Ureter (tissue), 1 donor: Measurements from ENCODE around the gene HTR3D. TPM values are rescaled to one million over a fixed set of nuclear protein-coding genes. Genes with fewer than 3 reads are reported as not detected.
A peak's percentile ranks its signal among the peaks of the same experiment; 100 is the strongest.
"Not testable (repeated sequence)": the region's sequence is repeated elsewhere in the genome, so short reads cannot be mapped to it uniquely, and the experiment has no call there.

Source experiments
- DNase-seq: peaks from one replicate; pipeline ENCODE4 v3.0.0-alpha.2; 2020; ENCODE audit warnings: low spot score
- total RNA-seq: library from RNA; stranded (reverse); gene quantifications from one replicate; pipeline ENCODE4 v1.2.4, GENCODE V29; 2023
- donor health status: DM: yes; HTN: yes; CAD: no.

The HTR3D gene
- total RNA-seq, 1 donor from 2014 or later, result not detected

DNA sequence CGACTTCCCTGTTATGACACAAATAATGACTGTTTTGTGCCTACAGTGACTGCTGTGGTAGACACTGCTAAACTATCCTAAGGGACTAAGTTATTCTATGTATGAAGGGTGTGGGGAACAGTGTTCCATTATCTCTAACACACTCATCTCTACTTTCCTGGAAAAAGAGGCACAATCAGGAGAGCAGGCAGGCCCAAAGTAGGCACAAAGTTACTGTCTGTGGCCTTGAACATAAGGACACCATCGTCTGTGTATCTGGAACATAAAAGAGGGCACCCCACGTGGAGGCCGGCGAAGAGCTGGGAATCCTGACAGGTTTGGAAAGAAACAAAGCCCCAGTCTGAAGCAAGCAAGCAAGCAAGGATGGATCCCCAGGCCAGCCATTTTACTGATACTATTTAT is 15.4 kb upstream of the HTR3D start:
- no peak for DNase-seq

DNA sequence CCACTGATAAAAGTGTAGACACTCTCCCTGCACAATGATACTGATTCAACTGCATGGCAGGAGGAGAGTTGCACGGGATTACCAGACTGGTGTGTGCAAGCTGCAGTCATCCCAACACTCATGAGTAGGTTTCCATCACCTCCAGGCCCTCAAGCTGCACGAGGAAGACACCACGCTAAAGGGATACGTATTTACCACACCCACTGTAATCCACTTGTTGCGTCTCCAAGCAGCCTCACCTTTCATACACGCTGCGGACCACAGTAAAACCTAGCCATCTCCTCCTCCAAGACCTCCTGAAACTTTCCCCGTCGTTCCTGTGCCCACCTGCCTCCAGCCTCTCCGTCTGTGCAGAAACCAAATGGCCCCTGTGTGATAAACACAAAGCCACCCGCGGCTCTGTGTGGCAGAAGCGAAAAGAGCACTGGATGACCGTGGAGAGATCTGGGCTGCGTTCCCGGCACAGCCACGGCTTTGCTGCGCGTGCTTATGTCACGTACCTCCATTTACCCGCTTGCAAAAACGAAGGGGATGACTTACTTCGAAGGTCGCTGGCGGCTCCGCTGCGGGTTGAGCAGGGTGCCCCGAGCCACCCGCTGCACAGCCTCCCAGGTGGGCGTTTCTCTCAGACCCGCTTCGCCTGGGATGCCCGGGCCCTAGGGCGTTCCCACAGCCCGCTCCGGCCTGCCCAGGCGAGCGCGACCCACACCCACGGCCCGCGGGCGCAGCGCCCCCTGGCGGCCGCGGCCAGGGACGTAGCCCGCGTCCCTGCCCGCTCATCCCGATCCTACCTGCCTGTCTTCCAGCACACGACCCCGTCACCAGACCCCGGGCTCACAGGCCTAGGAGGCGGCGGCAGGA is 14.5 kb upstream of the HTR3D start:
- peak; percentile 62 for DNase-seq

DNA sequence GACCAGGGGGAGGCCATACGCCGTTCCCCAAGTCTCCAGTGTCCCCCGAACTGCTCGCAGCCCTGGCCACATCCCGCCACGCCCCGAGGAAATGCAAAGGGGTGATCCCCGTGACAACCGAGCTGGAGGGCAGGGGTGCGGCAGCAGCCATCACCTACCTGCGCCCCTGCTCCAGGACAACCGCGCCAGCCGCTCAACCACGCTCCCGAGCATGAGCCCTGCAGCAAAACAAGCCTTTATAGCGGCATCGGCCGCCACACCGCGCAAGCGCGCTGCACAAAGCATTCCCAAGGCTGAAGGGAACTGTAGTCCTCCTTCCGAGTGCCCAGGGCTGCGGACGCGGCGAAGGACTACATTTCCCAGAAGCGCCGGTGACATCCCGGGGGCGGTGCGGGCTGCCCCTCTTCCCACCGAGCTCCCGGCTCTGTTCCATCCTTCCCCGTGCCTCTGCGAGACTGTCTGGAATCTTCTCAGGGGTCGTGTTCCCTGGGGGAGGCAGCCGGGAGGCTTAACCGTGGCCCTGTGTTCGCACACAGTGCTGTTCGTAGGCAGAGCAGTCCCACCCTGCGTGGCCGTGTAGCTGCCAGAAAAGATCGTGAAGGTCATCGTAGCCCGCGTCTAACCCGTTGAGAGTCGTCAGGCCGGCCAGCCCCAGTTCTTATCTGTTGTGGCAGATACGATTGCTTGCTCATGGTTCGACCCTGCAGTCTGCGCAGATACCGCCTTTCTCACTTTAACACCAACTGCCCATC is 13.7 kb upstream of the HTR3D start, which contains the start of gene ABCC5:
TSS of gene ABCC5 (minus strand) at position 213 of the 752 bp plus-strand sequence. CDS start 3,492 bp downstream, outside the sequence.
- DNase-seq, result peak; percentile 94

DNA sequence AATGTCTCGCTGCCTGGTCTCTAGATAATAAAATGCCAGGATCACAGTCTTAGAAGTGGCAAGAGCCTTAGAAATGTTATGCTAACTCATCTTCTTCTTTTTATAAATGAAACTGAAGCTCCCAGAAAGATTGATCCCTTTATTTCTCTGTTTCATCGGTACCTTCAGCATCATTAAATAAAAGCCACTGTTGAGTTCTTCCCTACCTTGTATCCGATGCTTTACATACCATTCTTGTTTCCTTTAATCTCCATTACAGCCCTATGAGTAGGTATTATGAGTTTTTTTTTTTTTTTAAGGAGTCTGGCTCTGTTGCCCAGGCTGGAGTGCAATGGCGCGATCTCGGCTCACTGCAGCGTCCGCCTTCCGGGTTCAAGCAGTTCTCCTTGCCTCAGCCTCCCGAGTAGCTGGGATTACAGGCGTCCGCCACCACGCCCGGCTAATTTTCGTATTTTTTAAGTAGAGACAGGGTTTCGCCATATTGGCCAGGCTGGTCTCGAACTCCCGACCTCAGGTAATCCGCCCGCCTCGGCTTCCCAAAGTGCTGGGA is 13.0 kb upstream of the HTR3D start:
- DNase-seq, result no peak

DNA sequence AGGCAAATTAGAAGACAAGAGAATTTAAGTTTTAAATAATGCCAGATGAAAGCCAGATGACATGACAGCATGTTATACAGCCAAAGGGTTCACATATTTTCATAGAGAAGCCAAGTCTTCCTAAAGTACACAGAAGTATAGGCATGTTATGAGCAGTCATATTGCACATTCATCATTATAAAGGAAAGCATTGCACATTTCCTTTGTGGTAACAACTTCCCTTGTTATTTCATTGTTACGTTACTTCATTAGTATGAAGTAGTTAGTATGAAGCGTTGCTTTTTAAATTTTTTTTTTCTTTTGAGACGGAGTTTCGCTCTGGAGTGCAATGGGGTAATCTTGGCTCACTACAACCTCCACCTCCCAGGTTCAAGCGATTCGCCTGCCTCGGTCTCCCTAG is 9.2 kb upstream of the HTR3D start:
- DNase-seq, result no peak

DNA sequence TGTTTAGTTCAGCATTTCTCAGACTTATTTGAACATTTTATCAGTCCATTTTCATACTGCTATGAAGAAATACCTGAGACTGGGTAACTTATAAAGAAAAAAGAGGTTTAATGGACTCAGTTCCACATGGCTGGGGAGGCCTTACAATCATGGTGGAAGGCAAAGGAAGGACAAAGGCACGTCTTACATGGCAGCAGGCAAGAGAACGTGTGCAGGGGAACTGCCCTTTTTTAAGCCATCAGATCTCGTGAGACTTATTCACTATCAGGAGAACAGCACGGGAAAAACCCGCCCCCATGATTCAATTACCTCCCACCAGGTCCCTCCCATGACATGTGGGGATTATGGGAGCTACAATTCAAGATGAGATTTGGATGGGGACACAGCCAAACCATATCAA is 6.3 kb upstream of the HTR3D start:
- DNase-seq, result not testable (repeated sequence)

DNA sequence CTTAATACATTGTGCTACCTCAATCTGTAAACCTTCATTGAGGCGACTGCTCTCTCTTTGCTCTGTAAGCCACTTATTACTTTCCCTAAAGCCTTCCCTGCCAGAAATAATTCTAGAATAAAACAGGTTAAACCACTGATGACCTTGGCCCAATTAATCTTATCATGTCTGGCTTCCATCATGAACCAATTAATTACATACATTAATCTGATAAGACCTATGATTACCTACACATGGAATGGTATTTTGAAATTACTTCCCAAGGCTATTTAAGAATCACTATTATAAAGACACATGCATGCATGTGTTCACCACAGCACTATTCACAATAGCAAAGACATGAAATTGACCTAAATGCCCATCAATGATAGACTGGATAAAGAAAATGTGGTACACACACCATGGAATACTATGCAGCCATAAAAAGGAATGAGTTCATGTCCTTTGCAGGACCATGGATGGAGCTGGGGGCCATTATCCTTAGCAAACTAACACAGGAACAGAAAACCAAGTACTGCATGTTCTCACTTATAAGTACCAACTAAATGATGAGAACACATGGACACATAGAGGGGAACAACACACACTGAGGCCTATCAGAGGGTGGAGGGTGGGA is 3.2 kb upstream of the HTR3D start:
- not testable (repeated sequence) for DNase-seq

DNA sequence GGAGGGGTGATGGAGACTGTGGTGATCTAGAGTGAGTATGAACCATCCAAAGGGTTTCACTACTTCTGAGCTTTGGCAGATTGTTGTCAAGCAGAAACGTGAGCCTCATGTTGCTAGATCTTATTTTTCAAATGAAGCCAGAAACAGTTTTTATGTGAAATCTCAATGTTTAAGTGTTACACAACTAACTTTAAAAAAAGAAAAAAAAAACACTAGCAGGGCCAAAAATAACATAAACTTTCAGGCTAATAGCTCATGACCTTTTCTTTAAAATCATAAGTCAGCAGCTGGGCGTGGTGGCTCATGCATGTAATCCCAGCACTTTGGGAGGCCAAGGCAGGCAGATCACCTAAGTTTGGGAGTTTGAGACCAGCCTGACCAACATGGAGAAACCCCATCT is 2.1 kb upstream of the HTR3D start:
- no peak for DNase-seq

DNA sequence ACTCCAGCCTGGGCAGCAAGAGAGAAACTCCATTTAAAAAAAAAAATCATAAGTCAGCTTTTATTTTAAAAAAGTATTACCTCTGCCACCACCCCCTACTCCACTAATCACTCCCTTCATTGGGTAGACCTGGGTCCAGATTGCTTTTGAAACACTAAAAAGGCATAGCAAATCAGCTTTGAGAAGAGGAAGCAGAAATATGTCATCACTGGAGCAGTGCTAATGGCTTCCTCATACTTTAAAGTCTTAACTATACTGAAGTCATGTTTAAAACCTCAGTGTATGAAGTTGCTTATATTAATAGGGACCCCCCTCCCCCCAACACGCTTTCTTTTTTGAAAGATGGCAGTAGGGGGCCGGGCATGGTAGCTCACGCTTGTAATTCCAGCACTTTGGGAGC is 1.0 kb upstream of the HTR3D start:
- no peak for DNase-seq

DNA sequence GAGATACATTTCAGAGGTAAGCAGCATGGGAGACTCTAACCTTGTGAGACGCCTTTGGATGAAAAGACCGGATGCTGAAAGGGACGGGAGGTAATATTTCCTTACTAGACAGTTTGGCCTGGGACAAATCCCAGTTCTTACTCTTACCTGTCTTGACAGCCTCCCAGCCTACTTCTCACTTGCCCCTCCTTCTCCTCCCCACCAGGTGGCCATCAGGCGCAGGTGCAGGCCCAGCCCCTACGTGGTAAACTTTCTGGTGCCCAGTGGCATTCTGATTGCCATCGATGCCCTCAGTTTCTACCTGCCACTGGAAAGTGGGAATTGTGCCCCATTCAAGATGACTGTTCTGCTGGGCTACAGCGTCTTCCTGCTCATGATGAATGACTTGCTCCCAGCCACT is 6.3 kb downstream of the HTR3D start:
- DNase-seq, result no peak

DNA sequence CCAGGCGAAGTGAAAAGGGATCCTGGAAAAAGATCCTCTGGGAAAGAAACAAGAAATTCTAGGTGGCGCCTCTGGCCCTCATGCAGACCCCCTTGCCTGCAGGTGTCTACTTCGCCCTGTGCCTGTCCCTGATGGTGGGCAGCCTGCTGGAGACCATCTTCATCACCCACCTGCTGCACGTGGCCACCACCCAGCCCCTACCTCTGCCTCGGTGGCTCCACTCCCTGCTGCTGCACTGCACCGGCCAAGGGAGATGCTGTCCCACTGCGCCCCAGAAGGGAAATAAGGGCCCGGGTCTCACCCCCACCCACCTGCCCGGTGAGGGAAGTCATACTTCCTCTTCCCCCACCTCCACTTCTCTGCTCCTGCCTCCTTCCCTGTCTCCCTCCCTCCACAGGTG is 6.8 kb downstream of the HTR3D start:
- DNase-seq, result not testable (repeated sequence)

DNA sequence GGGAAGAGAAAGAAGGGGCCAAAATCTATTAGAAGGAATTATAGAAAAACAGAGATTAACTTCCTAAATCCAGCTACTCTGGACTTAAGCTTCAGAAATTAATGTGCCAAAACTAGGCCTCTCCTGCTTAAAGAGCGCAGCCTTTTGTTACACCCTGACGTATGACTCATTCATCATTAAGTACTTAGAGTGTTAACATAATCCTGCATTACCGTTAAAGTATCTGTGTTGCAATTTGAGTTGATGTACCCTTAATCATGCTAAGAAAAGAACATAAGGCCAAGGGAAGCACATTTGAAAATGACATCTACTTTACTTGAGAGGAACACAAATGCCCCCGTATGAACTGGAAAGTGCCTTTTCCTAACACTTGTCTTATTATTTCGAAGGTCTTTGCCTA is 7.9 kb downstream of the HTR3D start:
- no peak for DNase-seq

DNA sequence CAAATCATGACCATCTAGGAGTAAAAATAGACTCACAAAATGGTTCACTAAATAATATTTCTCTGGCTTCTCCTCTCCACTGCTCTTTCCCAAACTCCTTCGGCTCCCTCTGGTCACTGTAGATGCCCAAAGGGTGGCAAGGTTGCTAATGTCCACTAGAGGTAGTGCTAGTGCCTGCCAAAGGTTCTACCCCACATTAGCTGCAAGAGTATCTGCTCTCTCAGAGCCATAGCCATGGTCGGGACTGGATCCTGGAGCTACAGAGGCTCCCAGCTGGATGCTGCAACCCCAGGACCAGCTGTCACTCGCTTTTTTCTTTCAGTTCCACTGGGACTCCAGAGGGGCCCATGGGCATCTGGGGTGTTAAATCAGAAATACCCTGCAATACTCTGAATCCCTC is 8.5 kb downstream of the HTR3D start:
- no peak for DNase-seq

DNA sequence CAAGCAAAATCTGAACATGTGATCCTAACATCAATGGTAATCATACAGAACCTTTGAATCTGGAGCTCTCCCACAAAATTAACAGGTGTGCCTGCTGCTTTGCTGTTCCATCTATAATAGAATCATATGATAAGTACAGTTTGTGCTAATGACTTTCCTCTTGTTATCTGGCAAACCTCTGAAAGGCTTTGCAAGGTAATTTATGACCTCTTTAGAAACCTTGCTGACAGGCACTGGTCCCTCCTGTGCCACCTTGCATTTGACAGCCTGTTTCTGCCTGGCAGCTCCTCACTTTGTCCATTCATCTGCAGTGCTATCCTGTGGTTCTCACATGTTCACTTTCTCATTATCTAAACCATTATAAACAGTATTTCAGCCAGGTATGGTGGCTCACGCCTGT is 11.1 kb downstream of the HTR3D start:
- no peak for DNase-seq

DNA sequence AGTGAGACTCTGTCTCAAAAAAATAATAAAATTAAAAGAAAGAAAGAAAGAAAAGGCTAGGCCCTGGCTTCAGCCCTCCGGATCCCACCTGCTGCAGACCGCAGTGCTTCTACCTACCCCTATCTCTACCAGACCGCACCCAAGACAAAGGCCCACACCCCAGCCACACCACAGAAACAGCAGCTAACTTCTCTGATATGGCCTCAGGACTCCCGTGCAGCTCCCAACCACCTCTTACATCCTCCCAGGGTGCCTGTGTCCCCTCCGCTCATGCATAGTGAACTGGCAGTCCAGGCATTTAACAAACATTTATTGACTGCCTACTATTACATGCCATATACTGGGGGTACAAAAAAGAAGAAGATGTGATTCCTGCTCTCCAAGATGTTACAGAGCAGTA is 14.5 kb downstream of the HTR3D start:
- no peak for DNase-seq

DNA sequence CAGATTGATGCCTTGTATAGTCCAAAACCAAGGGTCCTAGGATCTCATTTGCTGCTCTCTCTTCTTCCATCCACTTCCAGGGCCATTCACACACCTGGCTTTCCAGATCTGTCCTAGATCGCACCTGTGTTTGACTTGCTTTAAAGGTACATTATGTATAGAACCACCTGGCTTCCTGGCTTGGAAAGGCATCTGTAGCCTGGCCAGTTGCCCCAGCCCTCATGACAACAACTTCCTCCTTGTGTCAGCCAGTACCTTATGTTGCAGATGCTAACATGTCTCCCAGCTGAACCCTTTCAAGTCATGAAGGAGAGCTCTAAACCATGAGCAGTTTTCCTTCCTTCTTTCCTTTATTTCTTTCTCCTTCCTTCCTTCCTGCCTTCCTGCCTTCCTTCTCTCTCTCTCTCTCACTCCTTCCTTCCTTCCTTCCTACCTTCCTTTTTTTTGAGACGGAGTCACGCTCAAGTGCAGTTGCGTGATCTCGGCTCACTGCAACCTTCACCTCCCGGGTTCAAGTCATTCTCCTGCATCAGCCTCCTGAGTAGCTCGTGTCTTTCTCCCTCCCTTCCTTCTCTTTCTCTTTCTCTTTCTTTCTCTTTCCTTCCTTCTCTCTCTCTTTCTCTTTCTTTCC is 18.8 kb downstream of the HTR3D start:
- DNase-seq, result no peak

DNA sequence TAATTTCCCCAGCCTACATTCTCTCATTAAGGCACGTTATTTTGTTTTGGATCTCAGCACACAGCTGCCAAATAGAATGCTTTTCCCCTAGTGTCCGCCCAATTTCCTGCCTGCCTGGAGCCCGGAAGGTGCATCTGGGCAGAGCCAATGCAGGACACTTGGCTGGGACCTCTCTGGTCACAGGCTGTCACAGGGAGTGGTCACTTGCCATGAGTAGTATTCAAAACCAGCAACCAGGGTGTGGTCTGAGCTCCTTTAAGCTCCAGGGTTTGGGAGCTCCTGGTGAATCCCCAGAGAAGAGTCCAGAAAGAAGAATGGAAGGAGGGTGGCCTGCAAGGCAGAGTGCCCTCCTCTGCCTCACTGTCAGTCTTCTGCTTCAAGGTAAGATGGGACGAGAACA is 21.2 kb downstream of the HTR3D start, which contains the start of gene HTR3C:
TSS of gene HTR3C (plus strand) at position 281 of the 400 bp plus-strand sequence. CDS start at position 315, 34 bp downstream.
- DNase-seq, result no peak

DNA sequence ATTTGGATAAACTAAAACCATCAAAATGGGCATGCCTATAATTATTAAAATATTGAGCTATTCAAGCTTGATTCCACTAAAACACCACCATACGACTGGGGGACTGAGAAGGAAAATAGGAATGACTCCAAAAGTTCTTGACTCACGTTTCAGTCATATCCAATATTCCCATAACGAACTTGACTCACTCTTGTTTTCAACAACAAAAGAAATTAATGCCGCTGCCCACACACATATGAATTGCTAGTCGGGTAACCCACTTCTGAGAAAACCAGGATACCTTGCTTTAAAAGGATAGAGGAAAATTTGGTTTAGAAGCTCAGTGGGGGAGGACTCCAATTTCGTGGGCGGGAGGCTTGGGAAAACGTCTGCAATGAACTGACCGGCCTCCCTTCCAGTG is 26.5 kb downstream of the HTR3D start:
- no peak for DNase-seq

DNA sequence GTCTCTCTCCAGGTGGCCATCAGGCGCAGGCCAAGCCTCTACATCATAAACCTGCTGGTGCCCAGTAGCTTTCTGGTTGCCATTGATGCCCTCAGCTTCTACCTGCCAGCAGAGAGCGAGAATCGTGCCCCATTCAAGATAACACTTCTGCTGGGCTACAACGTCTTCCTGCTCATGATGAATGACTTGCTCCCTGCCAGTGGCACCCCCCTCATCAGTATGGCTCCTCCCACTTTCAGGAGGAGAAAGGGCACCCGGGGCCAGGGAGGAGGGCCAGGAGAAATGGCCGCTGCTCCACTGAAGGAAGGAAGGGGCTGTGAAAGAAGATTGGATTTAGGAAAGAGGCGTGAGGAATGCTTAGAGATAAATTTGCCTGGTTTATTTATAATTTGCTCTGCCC is 27.9 kb downstream of the HTR3D start:
- DNase-seq, result no peak

DNA sequence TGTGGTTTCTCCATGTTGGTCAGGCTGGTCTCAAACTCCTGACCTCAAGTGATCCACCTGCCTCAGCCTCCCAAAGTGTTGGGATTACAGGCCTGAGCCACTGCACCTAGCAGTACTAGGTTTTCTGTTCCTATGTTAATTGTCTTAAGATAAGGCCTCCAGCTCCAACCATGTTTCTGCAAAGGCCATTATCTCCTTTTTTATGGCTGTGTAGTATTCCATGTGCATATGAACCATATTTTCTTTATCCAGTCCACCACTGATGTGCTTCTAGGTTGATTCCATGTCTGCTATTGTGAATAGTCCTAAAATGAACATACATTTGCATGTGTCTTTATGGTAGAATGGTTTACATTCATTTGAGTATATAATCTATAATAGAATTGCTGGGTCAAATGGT is 31.1 kb downstream of the HTR3D start:
- no peak for DNase-seq

DNA sequence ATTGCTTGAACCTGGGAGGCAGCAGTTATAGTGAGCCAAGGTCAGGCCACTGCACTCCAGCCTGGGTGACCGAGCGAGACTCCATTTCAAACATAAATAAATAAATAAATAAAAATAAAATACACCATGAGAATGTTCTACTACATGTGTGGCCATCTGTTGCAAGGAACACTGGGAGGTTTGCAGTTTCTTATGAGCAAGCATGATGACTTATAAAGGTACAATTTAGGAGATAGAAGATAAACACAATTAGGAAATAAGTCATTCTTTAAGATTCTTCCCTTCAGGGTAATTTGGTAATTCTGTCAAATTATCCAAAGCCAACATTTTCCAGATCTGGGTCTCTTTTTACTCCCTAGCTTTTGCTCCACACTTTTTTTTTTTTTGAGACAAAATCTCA is 34.7 kb downstream of the HTR3D start:
- DNase-seq, result no peak

DNA sequence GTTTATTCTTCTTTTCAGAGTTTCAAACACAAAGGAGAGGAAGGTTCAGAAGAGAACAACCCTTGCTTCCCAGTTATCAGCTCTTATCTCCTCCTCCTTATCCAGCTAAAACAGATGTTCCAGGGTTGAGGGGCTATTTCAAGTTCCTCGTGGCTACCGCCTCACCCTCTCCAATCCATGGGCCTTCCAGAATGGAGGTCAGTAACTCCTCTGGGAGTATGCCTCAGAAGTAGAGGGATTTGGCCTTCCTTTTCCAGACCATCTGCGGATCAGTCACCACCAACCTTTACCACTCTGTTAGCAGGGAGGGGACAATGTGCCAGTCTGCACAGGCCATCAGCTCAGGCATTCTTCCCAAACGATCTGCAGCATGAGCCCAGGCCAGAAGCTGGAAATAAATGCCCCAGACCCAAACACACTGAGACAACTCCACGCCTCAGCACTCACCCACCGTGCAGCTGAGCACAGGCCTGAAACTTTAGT is 36.1 kb downstream of the HTR3D start:
- no peak for DNase-seq
